Epidermal melanocyte (primary cell): ENCODE measurements around the gene QKI.

Experiments
- DNase-seq: peaks from one replicate; pipeline ENCODE4 v3.0.0; 2011; ENCODE audit warnings: low spot score; ENCODE audit not compliant: insufficient read length

Gene QKI

GRCh38 chr6:163605385-163606097, 191.0 kb downstream of the QKI start:
- DNase-seq: no peak

- DNase-seq: no peak
Observed at GRCh38 chr6:163607792-163608191, 193.3 kb downstream of the QKI start.

DNA sequence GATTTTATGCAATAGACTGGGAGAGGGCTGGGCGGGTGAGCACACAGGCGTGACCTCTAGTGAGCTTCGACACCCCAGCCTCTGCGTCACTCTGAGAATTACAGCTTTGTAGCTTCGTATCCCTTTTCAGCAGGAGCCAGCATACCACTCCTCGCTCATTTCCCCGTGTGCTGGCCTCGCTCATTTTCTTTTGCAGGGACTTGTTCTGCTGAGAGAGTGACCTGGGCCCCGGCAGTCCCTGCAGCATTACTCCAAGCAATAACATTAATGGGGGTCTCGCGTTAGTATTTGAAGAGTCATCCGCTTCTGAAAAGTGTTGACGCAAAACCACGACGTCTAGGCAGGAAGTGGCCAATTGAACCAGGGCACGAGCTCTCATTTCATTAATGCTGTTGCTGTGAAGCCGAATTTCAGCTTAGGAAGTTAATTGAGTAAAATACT, 193.7 kb downstream of the QKI start:
- DNase-seq: no peak

GRCh38 chr6:163612200-163612599, 197.7 kb downstream of the QKI start:
- no peak for DNase-seq

- no peak for DNase-seq
Observed at GRCh38 chr6:163613025-163613424, 198.5 kb downstream of the QKI start.

- DNase-seq: no peak
Observed at GRCh38 chr6:163613668-163614067, 199.2 kb downstream of the QKI start.

DNA sequence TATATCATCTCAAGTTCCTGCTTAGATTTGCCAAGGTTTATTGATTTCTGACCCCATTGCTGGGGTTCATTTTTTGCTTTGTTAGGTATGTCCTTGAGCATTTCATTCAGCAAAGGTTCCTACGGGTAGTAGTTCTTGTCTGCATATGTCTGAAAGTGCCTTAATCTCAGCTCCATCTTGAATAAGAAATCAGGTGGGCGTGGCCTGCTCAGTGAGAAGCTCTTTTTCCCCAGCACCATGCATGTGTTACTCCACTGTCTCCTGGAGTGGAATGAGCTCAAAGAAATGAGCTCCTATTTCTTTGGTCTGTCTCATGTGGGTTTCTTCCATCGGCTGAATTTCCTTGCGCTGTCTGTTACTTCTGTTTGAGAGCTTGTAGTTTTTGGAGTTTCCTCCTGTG, 201.9 kb downstream of the QKI start:
- no peak for DNase-seq

- no peak for DNase-seq
Observed at GRCh38 chr6:163617549-163617948, 203.0 kb downstream of the QKI start.

DNA sequence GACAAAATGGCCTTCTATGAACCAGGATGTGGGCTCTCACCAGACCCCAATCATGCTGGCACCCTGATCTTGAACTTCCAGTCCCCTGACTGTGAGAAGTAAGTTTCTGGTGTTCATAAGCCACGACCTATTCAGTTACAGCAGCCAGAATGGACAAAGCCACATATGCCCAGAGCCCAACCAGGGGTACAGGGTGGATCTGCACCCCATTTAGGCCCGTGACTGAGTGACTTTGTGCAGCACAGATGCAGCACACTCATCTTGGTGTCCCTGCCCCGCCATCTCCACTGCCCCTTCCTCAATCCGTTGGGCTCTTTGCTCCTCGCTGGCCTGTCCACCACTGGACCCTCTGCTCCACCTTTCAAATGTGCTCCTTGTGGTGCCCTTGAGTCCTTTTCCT, 205.6 kb downstream of the QKI start:
- no peak for DNase-seq

GRCh38 chr6:163620670-163621330, 206.3 kb downstream of the QKI start:
- DNase-seq: no peak

- no peak for DNase-seq
Observed at GRCh38 chr6:163625265-163625664, 210.7 kb downstream of the QKI start.

DNA sequence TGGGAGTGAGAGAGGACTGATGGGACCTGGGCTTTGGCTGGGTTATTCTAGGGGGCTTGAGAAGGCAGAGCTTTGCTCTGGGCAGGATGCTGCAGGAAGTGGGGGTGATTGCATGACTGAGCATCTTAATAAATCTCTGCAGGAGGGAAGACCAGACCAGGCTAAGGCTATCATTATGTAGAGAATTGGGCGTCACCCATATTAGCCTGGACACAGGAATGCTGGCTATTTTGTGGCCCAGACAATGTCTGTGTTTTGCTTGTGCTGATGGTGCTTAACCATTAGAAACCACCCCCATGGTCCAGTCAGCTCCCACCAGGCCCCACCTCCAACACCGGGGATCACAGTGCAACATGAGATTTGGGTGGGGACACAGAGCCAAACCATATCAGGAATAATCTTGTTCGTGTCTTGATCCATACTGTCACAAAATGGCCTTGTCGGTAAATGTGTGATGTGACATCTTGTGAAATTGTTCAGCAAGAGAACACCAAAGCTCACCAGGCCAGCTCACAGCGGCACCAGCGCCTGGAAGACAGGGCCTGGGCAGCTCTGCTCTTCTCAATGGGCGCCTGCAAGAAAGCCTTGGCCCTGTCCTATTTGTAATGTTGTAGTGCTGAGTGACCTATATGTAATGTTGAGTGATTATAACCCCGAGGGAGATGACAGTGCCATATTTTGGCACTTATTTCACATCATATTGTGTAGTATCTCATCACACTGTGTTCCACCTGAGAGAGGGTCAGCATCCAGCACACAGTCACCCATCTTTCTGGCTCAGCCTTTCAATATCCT, 211.8 kb downstream of the QKI start:
- DNase-seq: no peak

- DNase-seq: no peak
Observed at GRCh38 chr6:163627274-163628062, 212.9 kb downstream of the QKI start.
